ENCODE measurements around the gene TDRD3. TPM values are rescaled to one million over a fixed set of nuclear protein-coding genes. Genes with fewer than 3 reads are reported as not detected.
"Not testable (repeated sequence)": the region's sequence is repeated elsewhere in the genome, so short reads cannot be mapped to it uniquely, and the experiment has no call there.

Gene TDRD3
- total RNA-seq, 1 donor from 2014 or later = 22.5 TPM

GRCh38 chr13:60398379-60398891 lies 1.4 kb downstream of the TDRD3 start:
- peaks cover 7% of the 10 kb centered on the region for H3K36me3 Mint-ChIP-seq (ENCODE audit: low read depth)
- CTCF ChIA-PET = interaction anchor here (1.3 kb wide), 1 partner anchor 33 kb away, joined by 4 read pairs; no protein-coding TSS in a partner anchor
- H3K9me3 Mint-ChIP-seq = no peaks in the 10 kb centered on the region
- peak overlapping the region; percentile 97 for H3K27ac Mint-ChIP-seq
- DNase-seq (no peak), ATAC-seq (ENCODE audit: low read depth) (no peak)
- no peak for TF ChIP-seq CTCF (IDR thresholded peaks at IDR 0.05)
- POLR2A ChIA-PET = interaction anchor here (1.4 kb wide), 1 partner anchor 14 kb away, joined by 4 read pairs; no protein-coding TSS in a partner anchor
- intact Hi-C loops (cut with micrococcal nuclease) = no loop called here
- no peaks in the 10 kb centered on the region for H3K27me3 Mint-ChIP-seq
- peaks cover 31% of the 10 kb centered on the region for H3K4me1 Mint-ChIP-seq
- peak overlapping the region; percentile 94 for H3K4me3 Mint-ChIP-seq

DNA sequence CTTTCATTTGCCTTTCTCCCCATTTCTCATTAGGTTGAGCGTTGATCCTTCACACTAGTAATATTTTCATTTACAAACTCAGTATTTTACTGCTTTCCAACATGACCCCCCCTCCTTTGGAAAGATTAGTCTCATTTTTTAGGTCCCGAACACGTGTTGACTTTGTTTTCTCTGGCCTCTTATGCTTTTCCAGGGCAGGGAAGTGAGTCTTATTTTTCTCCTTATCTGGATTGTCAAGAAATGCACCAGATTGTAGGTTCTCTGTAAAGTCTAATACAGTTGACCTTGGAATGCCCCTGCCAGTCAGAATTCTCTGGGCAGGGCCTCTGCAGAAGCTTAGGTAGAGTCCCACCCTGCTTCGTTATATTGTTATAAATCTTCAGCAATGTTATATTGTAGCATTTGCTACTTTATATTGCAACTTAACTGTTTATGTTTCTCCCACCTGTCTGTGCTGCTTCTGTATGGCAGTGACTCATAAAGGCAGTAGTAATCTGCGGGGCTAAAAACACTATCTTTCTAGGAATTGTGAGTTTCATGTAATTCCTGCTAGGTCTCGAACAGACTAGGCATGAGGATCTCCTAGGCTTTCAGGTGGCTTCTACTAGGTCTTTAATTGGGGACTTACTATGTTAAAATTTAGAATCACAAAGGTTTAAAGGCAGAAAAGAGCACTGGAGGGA lies 2.0 kb downstream of the TDRD3 start:
- peaks cover 31% of the 10 kb centered on the region for H3K4me1 Mint-ChIP-seq
- peak overlapping the region; percentile 13 for H3K27ac Mint-ChIP-seq
- H3K27me3 Mint-ChIP-seq = no peaks in the 10 kb centered on the region
- POLR2A ChIA-PET = interaction anchor here (1.4 kb wide), 1 partner anchor 14 kb away, joined by 4 read pairs; no protein-coding TSS in a partner anchor
- peak overlapping the region; percentile 94 for H3K4me3 Mint-ChIP-seq
- ATAC-seq (ENCODE audit: low read depth) (no peak), DNase-seq (no peak)
- peaks cover 7% of the 10 kb centered on the region for H3K36me3 Mint-ChIP-seq (ENCODE audit: low read depth)
- no peak for TF ChIP-seq CTCF (IDR thresholded peaks at IDR 0.05)
- no peaks in the 10 kb centered on the region for H3K9me3 Mint-ChIP-seq
- intact Hi-C loops (cut with micrococcal nuclease) = no loop called here
- CTCF ChIA-PET = interaction anchor here (0.9 to 1.3 kb wide), 2 partner anchors 32 to 33 kb away, joined by 3 to 4 read pairs; no protein-coding TSS in a partner anchor

DNA sequence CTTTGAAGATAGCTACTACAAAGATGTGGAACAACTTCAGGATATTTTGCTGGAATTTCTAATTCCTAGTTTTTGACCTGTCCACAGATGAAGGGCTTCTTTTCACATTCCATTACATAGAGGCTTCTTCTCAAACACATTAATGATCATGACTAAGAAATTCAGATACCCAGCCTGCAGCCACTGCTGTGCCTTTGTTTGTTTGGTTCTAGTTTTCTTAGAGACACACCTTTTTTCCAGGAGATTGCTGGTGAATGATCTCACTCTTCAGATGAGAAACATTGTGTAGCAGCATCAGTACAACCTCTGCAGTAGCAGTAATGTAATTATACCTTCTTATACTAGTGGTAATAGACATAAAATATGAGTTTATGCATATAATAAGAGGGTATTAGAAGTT lies 5.0 kb downstream of the TDRD3 start:
- Mint-ChIP-seq H3K4me3 (no peak overlapping the region), H3K27ac (no peak overlapping the region), H3K9me3 (no peaks in the 10 kb centered on the region), H3K27me3 (no peaks in the 10 kb centered on the region), H3K36me3 (ENCODE audit: low read depth) (peaks cover 4% of the 10 kb centered on the region), H3K4me1 (peaks cover 28% of the 10 kb centered on the region)
- TF ChIP-seq CTCF (IDR thresholded peaks at IDR 0.05) = no peak
- CTCF ChIA-PET = no interaction called here
- intact Hi-C loops (cut with micrococcal nuclease) = no loop called here
- POLR2A ChIA-PET = no interaction called here
- ATAC-seq (ENCODE audit: low read depth) (no peak), DNase-seq (no peak)

DNA sequence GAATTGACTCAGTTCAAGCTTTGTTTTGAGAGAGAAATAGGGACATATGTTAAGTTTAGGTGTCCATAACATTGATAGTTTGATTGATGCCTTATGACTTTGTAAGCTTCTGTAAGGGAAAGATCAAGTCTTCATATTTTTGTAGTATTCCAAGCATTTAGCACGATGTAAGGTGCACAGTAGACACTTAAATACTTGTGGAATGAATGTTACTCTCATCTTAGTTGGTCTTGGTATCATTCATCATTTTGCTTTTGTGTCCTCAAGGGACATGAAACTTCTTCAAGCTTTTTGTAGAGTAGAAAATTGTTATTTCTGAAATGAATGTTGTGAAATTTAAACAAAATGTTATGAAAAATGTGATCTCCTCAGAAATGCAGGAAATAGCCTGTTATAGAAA lies 10.1 kb downstream of the TDRD3 start:
- Mint-ChIP-seq H3K36me3 (ENCODE audit: low read depth) (peaks cover 11% of the 10 kb centered on the region), H3K27me3 (no peaks in the 10 kb centered on the region), H3K4me3 (no peak overlapping the region), H3K4me1 (peaks cover 15% of the 10 kb centered on the region), H3K27ac (no peak overlapping the region), H3K9me3 (peaks cover 5% of the 10 kb centered on the region)
- TF ChIP-seq CTCF (IDR thresholded peaks at IDR 0.05) = no peak
- ChIA-PET CTCF (no interaction called here), POLR2A (no interaction called here)
- ATAC-seq (ENCODE audit: low read depth) (no peak), DNase-seq (no peak)
- intact Hi-C loops (cut with micrococcal nuclease) = no loop called here

DNA sequence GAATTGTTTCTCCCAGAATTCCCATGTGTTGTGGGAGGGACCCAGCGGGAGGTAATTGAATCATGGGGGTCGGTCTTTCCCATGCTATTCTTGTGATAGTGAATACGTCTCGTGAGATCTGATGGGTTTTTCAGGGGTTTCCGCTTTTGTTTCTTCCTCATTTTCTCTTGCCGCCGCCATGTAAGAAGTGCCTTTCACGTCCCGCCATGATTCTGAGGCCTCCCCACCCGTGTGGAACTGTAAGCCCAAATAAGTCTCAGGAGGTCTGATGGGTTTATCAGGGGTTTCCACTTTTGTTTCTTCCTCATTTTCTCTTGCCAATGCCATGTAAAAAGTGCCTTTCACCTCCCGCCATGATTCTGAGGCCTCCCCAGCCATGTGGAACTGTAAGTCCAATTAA lies 10.8 kb downstream of the TDRD3 start:
- H3K27me3 Mint-ChIP-seq; H3K9me3 Mint-ChIP-seq; DNase-seq; H3K27ac Mint-ChIP-seq; intact Hi-C loops (cut with micrococcal nuclease); ATAC-seq (ENCODE audit: low read depth); POLR2A ChIA-PET; H3K4me3 Mint-ChIP-seq; CTCF ChIA-PET: not testable (repeated sequence)
- Mint-ChIP-seq H3K4me1 (peaks cover 15% of the 10 kb centered on the region), H3K36me3 (ENCODE audit: low read depth) (peaks cover 11% of the 10 kb centered on the region)

GRCh38 chr13:60409574-60410292 lies 12.7 kb downstream of the TDRD3 start:
- H3K27ac Mint-ChIP-seq; ATAC-seq (ENCODE audit: low read depth); H3K9me3 Mint-ChIP-seq; intact Hi-C loops (cut with micrococcal nuclease); H3K4me3 Mint-ChIP-seq; CTCF ChIA-PET; POLR2A ChIA-PET; H3K27me3 Mint-ChIP-seq; DNase-seq: not testable (repeated sequence)
- Mint-ChIP-seq H3K36me3 (ENCODE audit: low read depth) (peaks cover 11% of the 10 kb centered on the region), H3K4me1 (peaks cover 15% of the 10 kb centered on the region)

Measured in activated B cell treated with CpG ODN at 0.5 μM for 24 hours (primary cell).